Renal pelvis (tissue), 4 donors: ENCODE results near the gene NME7. TPM values are rescaled to one million over a fixed set of nuclear protein-coding genes. Genes with fewer than 3 reads are reported as not detected.

ENCODE experiments used
- DNase-seq: peaks from one replicate; pipeline ENCODE4 v3.0.0-alpha.2; 2013
- polyA plus RNA-seq, 3 donors: library from polyadenylated mRNA; unstranded; fragments of 120-200 nt; gene quantifications; one replicate each; pipeline ENCODE4 v1.2.1, GENCODE V29; 2013; ENCODE audit not compliant: insufficient read length in 3 of 3

The NME7 gene
- polyA plus RNA-seq, 3 donors = 93.6 to 106 (median 94.1) TPM

DNA sequence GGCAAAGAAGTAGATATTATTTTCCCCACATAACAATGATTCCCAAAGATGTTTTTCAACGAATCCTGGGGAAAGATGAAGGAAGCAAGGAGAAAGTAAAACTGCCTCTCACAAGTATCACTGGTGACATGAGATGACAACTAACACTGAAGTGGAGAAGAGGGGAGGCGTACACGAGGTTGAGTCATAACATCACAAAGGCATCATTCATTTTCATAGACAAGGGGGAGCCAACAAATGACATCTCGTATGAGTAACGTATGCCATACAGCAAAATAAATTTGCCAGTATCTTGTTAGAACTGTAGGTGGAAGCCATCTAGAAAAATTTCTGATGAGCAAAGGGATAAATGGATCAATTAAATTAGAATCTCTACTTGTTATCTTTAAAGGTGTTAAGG is 204.5 kb downstream of the NME7 start:
- no peak for DNase-seq

GRCh38 chr1:169161496-169162194 is 206.0 kb downstream of the NME7 start:
- no peak for DNase-seq

DNA sequence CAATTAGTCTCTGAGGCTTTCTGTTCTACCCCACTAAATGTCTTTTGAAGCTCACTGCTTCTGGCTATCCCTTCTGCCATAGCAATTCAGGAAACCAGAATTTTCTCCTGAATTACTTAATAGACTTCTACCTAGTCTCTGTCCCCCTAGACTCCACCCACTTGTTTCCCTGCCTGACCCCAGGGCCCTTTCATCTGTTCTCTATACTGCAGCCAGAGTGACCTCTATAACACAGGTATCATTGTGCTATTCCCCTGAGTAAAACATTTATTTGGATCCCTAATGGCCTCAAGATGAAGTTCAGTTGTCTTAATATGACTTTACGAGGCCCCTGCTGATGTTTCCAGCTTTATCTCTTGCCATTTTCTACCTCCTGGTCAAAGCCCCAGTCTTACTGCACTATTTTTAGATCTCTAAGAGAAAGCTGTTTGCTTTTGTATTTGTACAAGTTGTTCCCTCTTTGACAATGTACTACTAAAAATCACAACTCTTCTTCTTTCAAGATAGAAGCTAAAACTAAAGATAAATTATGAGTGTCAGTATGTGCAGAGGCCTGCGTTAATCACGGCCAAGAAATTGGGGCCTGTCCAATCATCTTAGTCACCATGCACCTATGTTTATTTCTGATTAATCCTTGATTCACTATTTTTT is 206.6 kb downstream of the NME7 start:
- no peak for DNase-seq

DNA sequence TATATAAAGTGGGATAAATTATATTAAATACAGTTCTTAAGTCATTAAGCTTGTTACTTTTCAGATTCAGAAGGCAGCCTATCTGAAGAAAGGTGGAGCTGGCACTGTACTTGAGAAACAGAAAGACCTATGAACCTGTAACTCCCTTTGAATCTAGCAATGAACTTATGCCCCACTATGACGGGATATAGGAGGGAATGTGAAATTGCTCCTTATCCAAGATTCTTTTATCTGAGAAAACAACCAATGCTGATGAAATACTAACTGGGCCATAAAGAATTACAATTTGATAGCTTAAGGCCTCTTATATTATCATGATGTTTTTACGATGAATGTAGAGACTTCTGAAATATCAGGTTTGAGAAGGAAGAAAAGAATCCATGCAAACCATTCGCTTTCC is 211.0 kb downstream of the NME7 start:
- DNase-seq = no peak

- DNase-seq = no peak
Observed at GRCh38 chr1:169155675-169156074, 211.9 kb downstream of the NME7 start.

- DNase-seq = no peak
Observed at GRCh38 chr1:169151338-169151837, 216.2 kb downstream of the NME7 start.

GRCh38 chr1:169150641-169151337 is 216.8 kb downstream of the NME7 start:
- no peak for DNase-seq

DNA sequence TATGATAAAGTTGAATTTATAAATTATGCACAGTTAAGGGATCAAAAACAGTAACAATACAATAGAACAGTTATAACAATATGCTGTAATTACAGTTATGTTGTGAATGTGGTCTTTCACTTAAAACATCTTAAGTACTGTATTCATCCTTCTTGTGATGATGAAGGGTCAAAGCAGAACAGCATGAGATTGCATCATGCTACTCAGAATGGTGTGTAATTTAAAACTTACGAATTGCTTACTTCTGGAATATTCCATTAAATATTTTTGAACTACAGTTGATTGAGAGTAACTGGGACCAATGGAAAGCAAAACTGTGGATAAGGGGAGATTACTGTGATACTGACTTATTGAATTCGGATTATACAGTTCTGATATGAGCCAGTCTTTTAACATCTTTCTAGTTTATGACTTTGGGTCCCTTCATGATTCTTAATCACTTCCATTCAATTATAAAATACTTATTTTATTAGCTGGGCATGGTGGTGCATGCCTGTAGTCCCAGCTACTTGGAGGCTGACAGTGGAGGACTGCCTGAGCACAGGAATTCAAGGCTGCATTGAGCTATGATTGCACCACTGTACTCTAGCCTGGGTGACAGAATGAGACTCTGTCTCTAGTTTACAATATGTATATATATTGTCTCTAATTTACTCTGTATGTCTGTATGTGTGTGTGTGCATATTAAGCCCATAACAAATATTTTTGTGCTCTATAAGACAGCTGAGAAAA is 217.9 kb downstream of the NME7 start:
- no peak for DNase-seq

- peak; percentile 53 for DNase-seq
Observed at GRCh38 chr1:169148472-169149252, 218.9 kb downstream of the NME7 start.

- DNase-seq = peak; percentile 21
Observed at GRCh38 chr1:169146576-169147214, 220.9 kb downstream of the NME7 start.

GRCh38 chr1:169144941-169145626 is 222.5 kb downstream of the NME7 start:
- no peak for DNase-seq

GRCh38 chr1:169143984-169144383 is 223.6 kb downstream of the NME7 start:
- no peak for DNase-seq

DNA sequence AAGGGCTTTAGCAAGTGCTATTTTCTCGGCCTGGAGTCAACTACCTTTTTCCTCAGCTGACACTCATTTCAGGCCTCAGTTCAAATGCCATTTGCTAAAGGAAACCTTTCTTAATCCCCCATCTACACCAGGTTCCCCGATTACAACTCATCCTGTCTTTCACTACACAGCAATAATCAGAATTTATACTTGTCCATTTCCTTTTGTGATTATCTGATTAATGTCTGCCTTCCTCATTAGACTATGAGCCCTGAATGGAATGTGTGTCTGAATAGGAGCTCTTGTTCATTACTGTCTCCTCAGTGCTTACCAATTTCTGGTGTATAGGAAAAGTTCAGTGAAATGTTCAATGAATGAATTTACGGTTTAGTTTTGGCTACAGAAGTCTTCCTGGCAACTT is 224.3 kb downstream of the NME7 start:
- no peak for DNase-seq

GRCh38 chr1:169142129-169142528 is 225.5 kb downstream of the NME7 start:
- no peak for DNase-seq

DNA sequence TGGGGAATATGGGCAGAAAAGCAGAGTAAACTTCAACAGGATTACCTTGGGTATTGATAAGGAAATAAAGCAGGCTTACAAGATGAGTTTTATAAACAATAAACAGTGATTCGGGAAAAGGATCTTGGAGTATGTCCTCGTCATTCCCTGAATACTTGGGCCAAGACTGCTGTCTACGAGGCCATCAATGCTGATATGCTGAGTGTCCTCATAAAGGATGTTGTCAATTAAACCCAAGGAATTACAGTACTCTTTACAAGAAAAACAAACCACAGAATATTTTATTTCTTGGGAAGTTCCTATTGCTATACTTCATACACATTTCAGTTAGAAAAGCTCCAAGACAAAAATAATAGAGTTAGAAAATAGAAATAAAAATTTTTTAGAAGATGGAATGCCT is 226.2 kb downstream of the NME7 start:
- no peak for DNase-seq

DNA sequence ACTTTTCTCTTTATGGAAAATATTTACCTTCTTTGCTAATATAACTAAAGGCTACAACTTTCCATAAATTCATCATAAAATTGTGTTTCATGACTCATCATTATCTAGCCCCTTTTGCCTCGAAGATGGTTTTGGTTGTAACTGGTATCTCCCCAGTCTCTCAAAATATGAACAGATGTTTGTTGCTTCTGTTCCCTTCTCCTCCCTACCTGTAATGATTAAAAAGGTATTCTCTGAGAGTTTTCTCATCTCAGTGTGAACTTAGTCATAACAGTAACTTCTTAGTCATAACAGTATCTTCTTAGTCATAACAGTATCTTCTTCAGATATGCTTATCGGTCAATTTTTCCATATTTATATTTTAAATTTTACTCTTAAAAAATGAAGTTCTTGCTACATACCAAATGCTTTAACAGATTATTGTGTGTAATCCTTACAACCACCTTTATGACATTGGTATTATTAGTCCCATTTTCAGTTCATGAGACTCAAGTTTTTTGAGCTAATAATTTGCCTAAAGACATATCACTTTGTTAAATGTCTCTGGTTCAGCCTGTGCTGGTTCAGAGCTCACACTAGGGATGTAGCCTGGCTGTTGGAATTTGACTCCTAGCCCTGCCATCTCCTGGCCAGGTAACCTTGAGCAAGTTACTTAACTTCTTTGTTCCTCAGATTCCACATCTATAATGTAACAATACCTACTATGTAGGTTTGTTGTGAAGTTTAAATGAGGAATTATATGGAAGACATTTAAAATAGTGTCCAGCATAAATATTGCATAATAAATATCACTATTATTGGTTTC is 228.5 kb downstream of the NME7 start:
- no peak for DNase-seq

- no peak for DNase-seq
Observed at GRCh38 chr1:169137357-169137756, 230.2 kb downstream of the NME7 start.

- no peak for DNase-seq
Observed at GRCh38 chr1:169133801-169134502, 233.6 kb downstream of the NME7 start.

- no peak for DNase-seq
Observed at GRCh38 chr1:169133228-169133576, 234.4 kb downstream of the NME7 start.
